Epithelial cell of esophagus (primary cell): ENCODE measurements around the gene OPRL1.
A peak's percentile ranks its signal among the peaks of the same experiment; 100 is the strongest.

Experiments used
- DNase-seq: peaks from one replicate; pipeline ENCODE4 v3.0.0; 2010; ENCODE audit warnings: low read depth
- H3K4me3 ChIP-seq: 2 replicates; pipeline ENCODE4 v1.5.1; 2011; ENCODE audit warnings: mild to moderate bottlenecking, low read length, control low read depth
- TF ChIP-seq, protein P1 (sequence below): IDR thresholded peaks from 2 replicates; pipeline ENCODE4 v1.5.1; 2011; ENCODE audit warnings: low read depth, mild to moderate bottlenecking, low read length, control low read depth, inconsistent platforms; ENCODE audit not compliant: insufficient read depth; ENCODE audit errors: missing control alignments

OPRL1 gene

DNA sequence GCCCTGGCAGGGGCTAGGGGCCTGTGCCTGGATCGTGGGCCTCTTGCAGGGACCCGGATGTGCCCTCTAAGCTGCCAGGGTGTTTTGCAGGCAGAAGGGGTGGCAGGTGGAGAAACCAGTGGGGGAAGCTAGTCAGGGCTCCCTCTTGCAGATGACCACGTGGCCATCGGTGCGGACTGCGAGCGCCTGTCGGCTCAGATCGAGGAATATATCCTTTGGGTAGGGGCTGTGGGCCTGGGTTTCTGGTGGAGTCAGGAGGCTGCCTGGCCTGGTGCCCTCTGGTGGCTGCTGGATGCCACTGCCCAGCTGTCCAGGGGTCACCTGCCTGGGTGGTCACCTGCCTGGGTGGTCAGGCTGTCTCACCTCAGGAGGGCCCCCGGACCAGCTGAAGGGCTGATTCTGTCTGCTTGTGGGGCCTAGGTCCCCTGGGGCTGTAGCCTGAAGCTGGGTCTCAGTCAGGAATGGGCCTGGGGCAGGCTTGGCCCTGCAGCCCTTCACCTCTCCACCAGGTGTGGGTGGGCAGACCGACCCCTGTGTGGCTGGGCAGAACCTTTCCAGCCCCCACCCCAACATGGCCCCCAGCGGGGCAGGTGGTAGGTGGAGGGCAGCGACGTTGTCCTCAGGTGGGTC is 10.2 kb upstream of the OPRL1 start:
- H3K4me3 ChIP-seq, result no peak overlapping the region
- DNase-seq, result no peak
- TF ChIP-seq, protein P1, sequence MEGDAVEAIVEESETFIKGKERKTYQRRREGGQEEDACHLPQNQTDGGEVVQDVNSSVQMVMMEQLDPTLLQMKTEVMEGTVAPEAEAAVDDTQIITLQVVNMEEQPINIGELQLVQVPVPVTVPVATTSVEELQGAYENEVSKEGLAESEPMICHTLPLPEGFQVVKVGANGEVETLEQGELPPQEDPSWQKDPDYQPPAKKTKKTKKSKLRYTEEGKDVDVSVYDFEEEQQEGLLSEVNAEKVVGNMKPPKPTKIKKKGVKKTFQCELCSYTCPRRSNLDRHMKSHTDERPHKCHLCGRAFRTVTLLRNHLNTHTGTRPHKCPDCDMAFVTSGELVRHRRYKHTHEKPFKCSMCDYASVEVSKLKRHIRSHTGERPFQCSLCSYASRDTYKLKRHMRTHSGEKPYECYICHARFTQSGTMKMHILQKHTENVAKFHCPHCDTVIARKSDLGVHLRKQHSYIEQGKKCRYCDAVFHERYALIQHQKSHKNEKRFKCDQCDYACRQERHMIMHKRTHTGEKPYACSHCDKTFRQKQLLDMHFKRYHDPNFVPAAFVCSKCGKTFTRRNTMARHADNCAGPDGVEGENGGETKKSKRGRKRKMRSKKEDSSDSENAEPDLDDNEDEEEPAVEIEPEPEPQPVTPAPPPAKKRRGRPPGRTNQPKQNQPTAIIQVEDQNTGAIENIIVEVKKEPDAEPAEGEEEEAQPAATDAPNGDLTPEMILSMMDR, result peak; percentile 65

DNA sequence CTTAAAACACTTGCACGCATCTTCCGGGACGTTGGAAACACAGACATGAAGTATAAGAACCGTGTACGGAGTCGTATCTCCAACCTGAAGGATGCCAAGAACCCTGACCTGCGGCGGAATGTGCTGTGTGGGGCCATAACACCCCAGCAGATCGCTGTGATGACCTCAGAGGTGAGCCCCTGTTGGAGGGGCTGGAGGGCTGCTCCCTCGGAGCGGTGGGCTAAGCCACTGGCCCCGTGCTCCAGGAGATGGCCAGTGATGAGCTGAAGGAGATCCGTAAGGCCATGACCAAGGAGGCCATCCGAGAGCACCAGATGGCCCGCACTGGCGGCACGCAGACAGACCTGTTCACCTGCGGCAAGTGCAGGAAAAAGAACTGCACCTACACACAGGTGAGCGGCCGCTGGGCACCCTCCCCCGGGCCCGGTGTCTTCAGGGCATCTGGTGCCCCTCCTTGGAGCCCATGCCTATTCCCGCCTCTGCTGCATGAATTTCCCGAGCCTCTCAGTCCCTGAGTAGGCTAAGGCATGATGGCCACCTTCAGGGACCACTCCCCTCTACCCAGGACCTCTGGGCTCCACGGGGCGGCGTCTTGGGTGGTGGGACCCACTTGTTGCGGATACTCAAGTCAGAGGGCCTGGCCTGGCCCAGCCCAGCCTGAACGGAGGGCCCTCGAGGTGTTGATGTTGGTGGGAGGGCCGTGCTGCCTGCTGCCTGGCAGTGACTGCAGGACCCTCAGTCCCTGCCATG is 9.5 kb upstream of the OPRL1 start:
- no peak overlapping the region for H3K4me3 ChIP-seq
- TF ChIP-seq, protein P1, result no peak

DNA sequence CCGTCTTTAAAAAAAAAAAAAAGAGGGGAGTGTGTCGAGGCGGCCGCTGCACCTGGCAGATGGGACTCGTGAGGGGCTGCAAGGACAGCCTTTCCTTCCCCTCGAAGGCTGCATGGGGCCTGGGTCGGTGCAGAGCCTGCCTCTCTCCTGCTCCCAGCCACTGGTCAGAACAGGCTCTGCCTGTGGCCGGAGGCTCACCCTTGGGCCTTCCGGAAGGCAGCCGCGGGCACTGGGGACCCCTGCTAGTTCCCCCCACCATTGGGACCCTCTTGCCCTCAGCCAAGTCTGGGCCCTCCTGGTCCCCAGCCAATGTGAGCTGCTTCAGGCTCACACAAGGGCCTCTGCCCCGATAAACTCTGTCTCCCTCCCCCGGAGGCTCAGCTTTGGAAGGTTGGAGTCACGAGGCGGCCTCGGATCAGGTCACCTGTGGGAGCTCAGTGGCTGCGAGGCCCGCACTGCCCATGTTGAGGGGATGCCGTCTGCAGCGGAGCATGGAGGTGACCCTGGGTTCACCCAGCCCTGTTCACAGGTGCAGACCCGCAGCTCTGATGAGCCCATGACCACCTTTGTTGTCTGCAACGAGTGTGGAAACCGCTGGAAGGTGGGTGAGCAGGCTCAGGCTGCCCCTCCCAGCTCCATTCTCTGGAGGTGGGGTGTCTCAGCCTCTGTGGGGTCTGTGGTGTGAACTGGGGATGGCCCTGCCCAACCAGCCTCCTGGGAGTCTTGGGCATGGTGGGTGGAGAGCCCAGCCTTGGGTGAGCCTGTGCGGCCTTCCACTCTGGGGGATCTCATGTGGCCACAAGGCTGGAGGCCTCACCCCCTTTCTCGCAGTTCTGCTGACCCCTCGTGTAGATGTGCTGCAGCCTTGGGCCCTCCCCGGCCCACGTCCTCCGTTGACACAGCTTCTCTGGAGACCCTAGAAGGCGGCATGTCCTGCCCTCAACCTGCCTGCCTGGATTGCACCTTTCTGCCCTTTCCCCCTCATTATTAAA is 8.2 kb upstream of the OPRL1 start:
- TF ChIP-seq, protein P1, result no peak
- no peak overlapping the region for H3K4me3 ChIP-seq
- DNase-seq, result no peak

More for the DNA sequence above, 9.5 kb upstream of the OPRL1 start:
- DNase-seq, result no peak

DNA sequence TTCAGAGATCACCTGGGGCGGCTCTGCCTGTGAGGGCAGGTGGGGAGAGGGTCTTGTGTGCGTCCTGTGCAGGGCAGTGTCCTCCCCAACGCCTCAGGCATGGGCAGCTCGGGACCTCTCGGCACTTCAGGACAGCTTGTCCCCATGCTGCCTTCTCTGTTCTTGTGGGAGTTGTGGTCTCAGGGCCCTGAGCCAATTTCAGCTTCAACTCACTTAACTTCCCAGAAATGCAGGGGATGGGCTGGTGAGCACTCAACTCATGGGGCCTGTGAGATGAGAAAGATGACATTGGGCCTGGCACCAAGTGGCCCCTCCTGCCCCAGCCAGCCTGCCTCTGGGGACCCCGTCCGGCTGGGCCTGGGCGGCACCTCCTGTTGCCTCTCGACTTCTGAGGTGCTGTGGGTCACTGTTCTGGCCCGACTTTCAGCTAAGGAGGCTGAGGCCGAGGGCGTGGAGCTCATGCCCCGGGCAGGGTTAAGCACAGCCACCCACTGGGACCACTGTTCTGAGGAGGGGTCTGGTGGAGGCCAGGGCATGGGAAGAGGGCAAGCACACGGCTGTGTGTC is 7.3 kb upstream of the OPRL1 start:
- TF ChIP-seq, protein P1, result no peak

DNA sequence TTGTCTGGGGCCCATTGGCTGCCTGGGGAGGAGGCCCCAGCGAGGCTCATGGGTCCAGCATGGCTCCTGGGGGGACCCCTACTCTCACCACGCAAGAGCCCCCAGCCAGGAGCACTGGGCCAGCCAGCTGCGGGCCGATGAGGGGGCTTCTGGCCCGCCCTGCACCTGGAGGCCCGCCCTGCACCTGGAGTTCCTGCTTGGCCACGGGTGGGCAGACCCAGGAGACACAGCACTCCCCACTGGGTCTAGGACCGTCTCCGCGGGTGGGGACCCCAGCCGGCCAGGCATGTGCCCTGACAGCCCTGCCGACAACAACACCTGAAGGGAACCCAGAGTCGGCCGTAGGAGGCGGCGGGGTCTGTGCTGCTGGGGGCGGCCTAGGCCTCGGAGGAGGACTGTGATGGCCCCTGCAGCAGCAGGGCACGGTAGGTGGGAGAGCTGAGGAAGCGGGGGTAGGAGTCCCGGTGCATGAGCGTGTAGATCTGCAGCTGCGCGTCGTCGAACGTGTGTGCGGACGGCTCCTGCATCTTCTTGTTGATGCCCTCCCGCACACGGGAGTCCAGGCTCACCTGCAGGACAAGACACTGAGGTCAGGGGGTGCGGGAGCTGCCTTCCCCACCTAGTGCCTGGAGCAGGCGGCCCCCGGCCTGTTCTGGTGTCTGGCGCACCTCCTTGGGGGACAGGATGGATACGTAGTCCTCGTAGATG is 6.3 kb upstream of the OPRL1 start:
- TF ChIP-seq, protein P1, result no peak
- DNase-seq, result no peak

More for the DNA sequence above, 7.3 kb upstream of the OPRL1 start:
- H3K4me3 ChIP-seq, result no peak overlapping the region
- DNase-seq, result no peak

More for the DNA sequence above, 6.3 kb upstream of the OPRL1 start:
- no peak overlapping the region for H3K4me3 ChIP-seq
